H1 (cell line): ENCODE data around the gene FNDC1. TPM values are rescaled to one million over a fixed set of nuclear protein-coding genes. Genes with fewer than 3 reads are reported as not detected.

Source experiments
- CTCF ChIA-PET: fragments of 300-600 bp; sonication (Branson Sonifier 250); formaldehyde crosslinking; loops from one replicate; lab custom pipeline; 2021; ENCODE audit not compliant: partially characterized antibody; lab: Charles Lee
- POLR2A ChIA-PET: fragments of 300-600 bp; sonication (Branson Sonifier 250); formaldehyde crosslinking; loops from one replicate; lab custom pipeline; 2021; ENCODE audit warnings: inconsistent platforms; ENCODE audit not compliant: partially characterized antibody; lab: Charles Lee
- DNase-seq, 2 experiments: peaks; one replicate each; pipeline versions ENCODE4 v3.0.0 to v3.0.0-alpha.2; 2010 to 2022; ENCODE audit warnings: low spot score in 2 of 2, low read depth in 1 of 2, mixed read lengths in 1 of 2
- FAIRE-seq: peaks from 2 replicates; lab custom pipeline; 2011; peaks lifted over from hg19 to GRCh38; lab: Jason Lieb, UNC
- H2AFZ ChIP-seq: 2 replicates; pipeline ENCODE4 v1.8.1; 2012; ENCODE audit warnings: low read length, inconsistent platforms
- H2AK5ac ChIP-seq: 2 replicates; pipeline ENCODE4 v1.6.1; 2013; ENCODE audit warnings: low read depth, low read length
- H2BK120ac ChIP-seq: replicated peaks from 2 replicates; pipeline ENCODE3; 2013; ENCODE audit warnings: low read depth, low read length, inconsistent platforms
- H2BK12ac ChIP-seq: 2 replicates; pipeline ENCODE4 v1.6.1; 2013; ENCODE audit warnings: low read depth, low read length
- H2BK15ac ChIP-seq: 2 replicates; pipeline ENCODE4 v1.6.1; 2013; ENCODE audit warnings: low read length
- H2BK20ac ChIP-seq: 2 replicates; pipeline ENCODE4 v1.6.1; 2013; ENCODE audit warnings: low read length
- H2BK5ac ChIP-seq: 2 replicates; pipeline ENCODE4 v1.6.1; 2013; ENCODE audit warnings: low read depth, low read length
- H3K14ac ChIP-seq: 2 replicates; pipeline ENCODE4 v1.6.1; 2013; ENCODE audit warnings: inconsistent platforms; ENCODE audit not compliant: insufficient read length
- H3K18ac ChIP-seq: 2 replicates; pipeline ENCODE4 v1.6.1; 2013; ENCODE audit warnings: low read length; ENCODE audit errors: extremely low read depth
- H3K23ac ChIP-seq: 2 replicates; pipeline ENCODE4 v1.6.1; 2013; ENCODE audit warnings: inconsistent platforms; ENCODE audit not compliant: insufficient read length
- H3K23me2 ChIP-seq: 2 replicates; pipeline ENCODE4 v1.6.1; 2013; ENCODE audit warnings: low read depth, low read length
- H3K27ac ChIP-seq: 2 replicates; pipeline ENCODE4 v1.6.1; 2011; ENCODE audit warnings: low read depth, low read length, inconsistent platforms
- H3K27me3 ChIP-seq, 4 experiments: replicated peaks in 1 of 4; 1 replicate in 1 of 4; 2 replicates in 3 of 4; pipeline versions ENCODE4 v1.6.1 to v1.8.1; 2011 to 2013; ENCODE audit warnings: low read length in 3 of 4, mild to moderate bottlenecking in 3 of 4, inconsistent platforms in 2 of 4, mixed read lengths in 2 of 4, moderate library complexity in 1 of 4; ENCODE audit not compliant: control insufficient read depth in 3 of 4, insufficient read depth in 3 of 4; ENCODE audit errors: extremely low read depth in 1 of 4
- H3K36me3 ChIP-seq, 4 experiments: 2 replicates each; pipeline versions ENCODE4 v1.6.1 to v1.8.1; 2011 to 2013; ENCODE audit warnings: mild to moderate bottlenecking in 4 of 4, low read length in 3 of 4, moderate library complexity in 2 of 4, control low read depth in 1 of 4, inconsistent platforms in 1 of 4; ENCODE audit not compliant: insufficient read depth in 4 of 4, control insufficient read depth in 2 of 4
- H3K4ac ChIP-seq: replicated peaks from 2 replicates; pipeline ENCODE3; 2013; ENCODE audit warnings: low read length, low read depth, mixed read lengths, inconsistent platforms; ENCODE audit not compliant: insufficient read length
- H3K4me1 ChIP-seq, 4 experiments: replicated peaks in 1 of 4; 1 replicate in 1 of 4; 2 replicates in 3 of 4; pipeline versions ENCODE4 v1.6.1 to v1.8.1; 2011 to 2013; ENCODE audit warnings: low read length in 3 of 4, inconsistent platforms in 2 of 4, mixed read lengths in 1 of 4; ENCODE audit not compliant: insufficient read depth in 4 of 4, control insufficient read depth in 3 of 4
- H3K4me2 ChIP-seq, 2 experiments: 2 replicates each; pipeline versions ENCODE4 v1.6.1 to v1.8.1; 2011 to 2013; ENCODE audit warnings: low read depth in 2 of 2, low read length in 2 of 2, control low read depth in 1 of 2, inconsistent platforms in 1 of 2, mild to moderate bottlenecking in 1 of 2; ENCODE audit not compliant: insufficient read depth in 1 of 2
- H3K4me3 ChIP-seq, 4 experiments: fragments of 200-600, 300-600 bp in 1 of 4; sonication (generic), shearing (Covaris generic), sonication (Bioruptor Twin) in 1 of 4; 2 replicates each; pipeline versions ENCODE4 v1.5.1 to v1.8.1; 2011 to 2016; ENCODE audit warnings: low read length in 4 of 4, low read depth in 3 of 4, control low read depth in 2 of 4, inconsistent platforms in 2 of 4, mild to moderate bottlenecking in 2 of 4, mixed read lengths in 1 of 4, moderate library complexity in 1 of 4; ENCODE audit not compliant: insufficient read depth in 2 of 4; ENCODE audit errors: extremely low read depth in 1 of 4
- H3K56ac ChIP-seq: replicated peaks from 2 replicates; pipeline ENCODE3; 2013; ENCODE audit warnings: low read depth, mild to moderate bottlenecking, mixed read lengths, low read length, inconsistent platforms; ENCODE audit not compliant: insufficient read length
- H3K79me1 ChIP-seq: 2 replicates; pipeline ENCODE4 v1.6.1; 2013; ENCODE audit warnings: low read depth, low read length, control low read depth
- H3K79me2 ChIP-seq, 2 experiments: 2 replicates each; pipeline versions ENCODE4 v1.6.1 to v1.8.1; 2012 to 2013; ENCODE audit warnings: low read length in 2 of 2, mild to moderate bottlenecking in 2 of 2, inconsistent platforms in 1 of 2; ENCODE audit not compliant: insufficient read depth in 2 of 2, control insufficient read depth in 1 of 2
- H3K9ac ChIP-seq, 4 experiments: replicated peaks in 1 of 4; 1 replicate in 1 of 4; 2 replicates in 3 of 4; pipeline versions ENCODE4 v1.6.1 to v1.8.1; 2011 to 2013; ENCODE audit warnings: low read depth in 3 of 4, low read length in 3 of 4, control low read depth in 2 of 4, mild to moderate bottlenecking in 2 of 4, moderate library complexity in 2 of 4, inconsistent platforms in 1 of 4; ENCODE audit errors: extremely low read depth in 1 of 4
- H3K9me3 ChIP-seq, 2 experiments: 2 replicates each; pipeline versions ENCODE4 v1.6.1 to v1.8.1; 2012 to 2013; ENCODE audit warnings: mild to moderate bottlenecking in 2 of 2, moderate library complexity in 2 of 2, control low read depth in 1 of 2, inconsistent platforms in 1 of 2, low read depth in 1 of 2, low read length in 1 of 2, mixed read lengths in 1 of 2; ENCODE audit not compliant: insufficient read depth in 2 of 2
- H4K20me1 ChIP-seq, 2 experiments: replicated peaks in 1 of 2; 2 replicates each; pipeline versions ENCODE3 to v1.8.1; 2011 to 2013; ENCODE audit warnings: inconsistent platforms in 2 of 2, low read length in 2 of 2, mild to moderate bottlenecking in 1 of 2; ENCODE audit not compliant: insufficient read depth in 2 of 2, control insufficient read depth in 1 of 2
- H4K5ac ChIP-seq: 2 replicates; pipeline ENCODE4 v1.6.1; 2013; ENCODE audit warnings: low read length, low read depth, mixed read lengths, inconsistent platforms; ENCODE audit not compliant: insufficient read length
- H4K8ac ChIP-seq: 2 replicates; pipeline ENCODE4 v1.8.0; 2013; ENCODE audit warnings: mild to moderate bottlenecking, moderate library complexity, low read length, inconsistent platforms; ENCODE audit not compliant: insufficient read depth; ENCODE audit errors: extremely low read depth
- H4K91ac ChIP-seq: replicated peaks from 2 replicates; pipeline ENCODE3; 2013; ENCODE audit warnings: low read length, mixed read lengths, inconsistent platforms; ENCODE audit not compliant: insufficient read length
- CBX5 ChIP-seq: fragments of 300-800, 300-1000 bp; sonication (generic); IDR thresholded peaks from 2 replicates; pipeline ENCODE4 v1.7.1; 2016; ENCODE audit warnings: antibody characterized with exemption, low read length, low read depth
- CREB1 ChIP-seq: IDR thresholded peaks from 2 replicates; pipeline ENCODE4 v1.6.1; 2012; ENCODE audit warnings: inconsistent platforms
- GABPA ChIP-seq: IDR thresholded peaks from 2 replicates; pipeline ENCODE4 v1.6.1; 2011; ENCODE audit warnings: mild to moderate bottlenecking, low read length, moderate library complexity, borderline replicate concordance; ENCODE audit not compliant: insufficient read depth
- NRF1 ChIP-seq: IDR thresholded peaks from 2 replicates; pipeline ENCODE4 v1.6.1; 2011; ENCODE audit warnings: mild to moderate bottlenecking, low read depth, low read length, improper control_type of control experiment
- RFX5 ChIP-seq: IDR thresholded peaks from 2 replicates; pipeline ENCODE4 v1.6.1; 2011; ENCODE audit warnings: low read depth, low read length, improper control_type of control experiment, borderline replicate concordance
- SIN3A ChIP-seq, 2 experiments: IDR thresholded peaks in 1 of 2; conservative IDR thresholded peaks in 1 of 2; 2 replicates each; pipeline ENCODE4 v1.6.1; 2011 to 2012; ENCODE audit warnings: low read length in 2 of 2, improper control_type of control experiment in 1 of 2, low read depth in 1 of 2, mild to moderate bottlenecking in 1 of 2
- TEAD4 ChIP-seq: IDR thresholded peaks from 2 replicates; pipeline ENCODE4 v1.6.1; 2012; ENCODE audit warnings: low read depth, low read length, inconsistent platforms, mixed read lengths
- WGBS, 2 experiments: shearing (Covaris generic) in 1 of 2; methylation state at CpG; one replicate each; pipeline versions ENCODE4 v1.1.6 to v1.1.7; 2013 to 2015; ENCODE audit warnings: low lambda C conversion rate in 2 of 2, mixed read lengths in 2 of 2, inconsistent platforms in 1 of 2, low coverage in 1 of 2, missing lambda C conversion rate in 1 of 2; ENCODE audit not compliant: insufficient replicate concordance in 2 of 2, insufficient coverage in 1 of 2, insufficient read length in 1 of 2; ENCODE audit errors: extremely low coverage in 1 of 2, missing lambda C conversion rate in 1 of 2; 5-methylcytosine and 5-hydroxymethylcytosine counted together
- polyA plus RNA-seq, 7 experiments: library from polyadenylated mRNA; depleted of rRNA in 3 of 7; stranded (reverse) in 5 of 7; unstranded in 2 of 7; fragments of >200 nt in 5 of 7; fragments of 200-250 nt in 2 of 7; gene quantifications; 1 replicate in 5 of 7; 2 replicates in 1 of 7; 4 replicates in 1 of 7; pipeline versions ENCODE4 v1.2.1 to v1.2.3, GENCODE V29; 2011 to 2013; ENCODE audit warnings: missing spikeins in 2 of 7, mixed read lengths in 2 of 7
- total RNA-seq: library from RNA; stranded (reverse); fragmentation: NEBNext Ultra II Directional; extraction: Animal tissue kit (Norgen Biotek cat#: 25700); gene quantifications from 2 replicates; pipeline ENCODE4 v1.2.1, GENCODE V29; 2021

The FNDC1 gene
- total and polyA plus RNA-seq, 2 of the 8 experiments (the other 6 are each of a cell fraction or from before 2014, with no cell fraction given): 0.06 to 0.30 TPM

DNA sequence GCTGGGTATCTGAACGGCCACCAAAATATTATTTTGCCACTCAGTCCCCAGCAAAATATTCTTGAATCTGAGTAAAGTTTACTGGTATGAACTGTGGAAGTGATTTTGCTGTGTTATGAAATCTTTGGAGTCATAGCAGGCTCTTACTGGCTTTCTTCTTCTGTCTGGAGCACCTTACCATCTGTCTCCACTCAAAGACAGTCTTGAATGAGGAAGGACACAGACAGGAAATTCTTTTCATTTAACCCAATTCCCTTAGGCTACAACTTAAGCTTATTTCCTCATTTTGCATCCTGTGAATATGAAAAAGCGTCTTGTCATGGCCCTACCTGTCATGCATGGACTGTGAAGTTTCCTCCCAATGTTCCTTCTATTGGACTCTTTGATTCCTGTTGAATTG lies 24.7 kb downstream of the FNDC1 start:
- H2BK20ac ChIP-seq: no peak overlapping the region
- ChIA-PET CTCF (interaction anchor here (1.3 kb wide), 1 partner anchor 24 kb away, joined by 4 read pairs; no protein-coding TSS in a partner anchor), POLR2A (no interaction called here)
- H3K4me1 ChIP-seq: no peaks in the 10 kb centered on the region
- H3K79me2 ChIP-seq: no peaks in the 10 kb centered on the region
- H4K91ac ChIP-seq: no peak overlapping the region
- no peaks in the 10 kb centered on the region for H3K79me1 ChIP-seq
- no peak overlapping the region for H3K23ac ChIP-seq
- H3K9me3 ChIP-seq: peaks cover 40 to 69% of the 10 kb centered on the region in 2 experiments
- no peak overlapping the region for H2BK15ac ChIP-seq
- DNase-seq (no peak), FAIRE-seq (no peak)
- no peak overlapping the region for H4K5ac ChIP-seq
- H2AFZ ChIP-seq: no peak overlapping the region
- H2BK12ac ChIP-seq: no peak overlapping the region
- no peaks in the 10 kb centered on the region for H4K20me1 ChIP-seq
- H2AK5ac ChIP-seq: no peak overlapping the region
- no peak overlapping the region for H4K8ac ChIP-seq
- no peak overlapping the region for H2BK120ac ChIP-seq
- H3K4me2 ChIP-seq: no peak overlapping the region
- WGBS, 2 experiments: 73% methylated on average over 2 of the region's 2 CpGs; no CpG with 5 or more reads in 1 of the 2 experiments
- H3K56ac ChIP-seq: no peak overlapping the region
- H3K23me2 ChIP-seq: no peaks in the 10 kb centered on the region; the same call in 1 of the 2 replicates
- no peak overlapping the region for H3K4ac ChIP-seq
- no peaks in the 10 kb centered on the region; a peak in 1 of 7 replicates for H3K27me3 ChIP-seq
- no peak overlapping the region for H3K4me3 ChIP-seq
- H3K18ac ChIP-seq: no peak overlapping the region
- no peak overlapping the region for H3K9ac ChIP-seq
- no peak overlapping the region for H3K14ac ChIP-seq
- TF ChIP-seq CREB1 (no peak), TEAD4 (no peak), NRF1 (no peak), GABPA (no peak), CBX5 (no peak), SIN3A (conservative IDR thresholded peaks at IDR 0.05 in 1 of 2, IDR thresholded peaks at IDR 0.05 in 1 of 2; ENCODE audit: low read depth in 1 of 2, low read length in 2 of 2) (no peak), RFX5 (no peak)
- TF ChIP-seq, all 59 proteins: peak for 0
- no peaks in the 10 kb centered on the region for H3K36me3 ChIP-seq
- H2BK5ac ChIP-seq: no peak overlapping the region
- no peak overlapping the region for H3K27ac ChIP-seq
